Mesenchymal stem cell (in vitro differentiated cells and primary cell): ENCODE measurements around the gene NCAPD3.

Experiments
- DNase-seq: peaks from one replicate; pipeline ENCODE4 v3.0.0-alpha.2; 2013
- H2AFZ ChIP-seq: one replicate; pipeline ENCODE4 v1.6.1; 2013; ENCODE audit warnings: low read depth, mild to moderate bottlenecking, control low read depth, inconsistent platforms, low read length, moderate library complexity
- H2AK5ac ChIP-seq: 2 replicates; pipeline ENCODE4 v1.6.1; 2013; ENCODE audit warnings: low read length, moderate library complexity, mild to moderate bottlenecking, inconsistent platforms; ENCODE audit not compliant: severe bottlenecking
- H2BK120ac ChIP-seq: one replicate; pipeline ENCODE4 v1.6.1; 2013; ENCODE audit warnings: low read depth, mild to moderate bottlenecking, inconsistent platforms, low read length, moderate library complexity
- H2BK12ac ChIP-seq, 2 experiments: one replicate each; pipeline ENCODE4 v1.6.1; 2013; ENCODE audit warnings: inconsistent platforms in 2 of 2, low read length in 2 of 2, mild to moderate bottlenecking in 2 of 2, moderate library complexity in 2 of 2, control low read depth in 1 of 2
- H2BK15ac ChIP-seq: one replicate; pipeline ENCODE4 v1.6.1; 2013; ENCODE audit warnings: mild to moderate bottlenecking, low read depth, inconsistent platforms; ENCODE audit not compliant: poor library complexity, severe bottlenecking
- H2BK5ac ChIP-seq: 2 replicates; pipeline ENCODE4 v1.6.1; 2013; ENCODE audit warnings: low read depth, mild to moderate bottlenecking, low read length, control low read depth, inconsistent platforms; ENCODE audit not compliant: poor library complexity, severe bottlenecking
- H3K14ac ChIP-seq, 2 experiments: one replicate each; pipeline ENCODE4 v1.6.1; 2013; ENCODE audit warnings: inconsistent platforms in 2 of 2, low read length in 2 of 2, control low read depth in 1 of 2, mild to moderate bottlenecking in 1 of 2, moderate library complexity in 1 of 2
- H3K18ac ChIP-seq, 2 experiments: one replicate each; pipeline ENCODE4 v1.6.1; 2013; ENCODE audit warnings: inconsistent platforms in 2 of 2, low read length in 2 of 2, control low read depth in 1 of 2, low read depth in 1 of 2, mild to moderate bottlenecking in 1 of 2
- H3K23ac ChIP-seq, 2 experiments: one replicate each; pipeline ENCODE4 v1.6.1; 2013; ENCODE audit warnings: inconsistent platforms in 2 of 2, low read length in 2 of 2, mild to moderate bottlenecking in 2 of 2, moderate library complexity in 2 of 2, control low read depth in 1 of 2
- H3K27ac ChIP-seq: 2 replicates; pipeline ENCODE4 v1.5.1; 2013; ENCODE audit warnings: mild to moderate bottlenecking, moderate library complexity, low read length, control low read depth, inconsistent platforms; ENCODE audit not compliant: poor library complexity, severe bottlenecking
- H3K27me3 ChIP-seq, 2 experiments: 2 replicates each; pipeline versions ENCODE4 v1.6.1 to v1.7.0; 2013; ENCODE audit warnings: low read length in 2 of 2, mild to moderate bottlenecking in 2 of 2, moderate library complexity in 2 of 2, control low read depth in 1 of 2, inconsistent platforms in 1 of 2; ENCODE audit not compliant: control insufficient read depth in 1 of 2, insufficient read depth in 1 of 2
- H3K36me3 ChIP-seq, 2 experiments: 2 replicates each; pipeline versions ENCODE4 v1.6.1 to v1.7.0; 2013; ENCODE audit warnings: low read length in 2 of 2, control low read depth in 1 of 2, inconsistent platforms in 1 of 2, low read depth in 1 of 2, mild to moderate bottlenecking in 1 of 2; ENCODE audit not compliant: insufficient read depth in 2 of 2, control insufficient read depth in 1 of 2
- H3K4ac ChIP-seq, 2 experiments: one replicate each; pipeline ENCODE4 v1.6.1; 2013; ENCODE audit warnings: inconsistent platforms in 2 of 2, low read length in 2 of 2, mild to moderate bottlenecking in 2 of 2, moderate library complexity in 2 of 2, control low read depth in 1 of 2, low read depth in 1 of 2
- H3K4me1 ChIP-seq: 2 replicates; pipeline ENCODE4 v1.6.1; 2013; ENCODE audit warnings: low read depth, low read length, control low read depth; ENCODE audit not compliant: control insufficient read depth, insufficient read depth
- H3K4me2 ChIP-seq: 2 replicates; pipeline ENCODE4 v1.6.1; 2013; ENCODE audit warnings: low read length, mild to moderate bottlenecking, inconsistent platforms; ENCODE audit not compliant: poor library complexity, severe bottlenecking
- H3K4me3 ChIP-seq, 2 experiments: 2 replicates each; pipeline versions ENCODE4 v1.5.1 to v1.7.0; 2013; ENCODE audit warnings: low read length in 2 of 2, mild to moderate bottlenecking in 2 of 2, control low read depth in 1 of 2, low read depth in 1 of 2; ENCODE audit not compliant: insufficient read depth in 1 of 2
- H3K79me1 ChIP-seq: replicated peaks from 2 replicates; pipeline ENCODE4 v1.6.1; 2013; ENCODE audit warnings: mild to moderate bottlenecking, control low read depth, low read length, inconsistent platforms; ENCODE audit not compliant: poor library complexity, severe bottlenecking
- H3K9ac ChIP-seq: 2 replicates; pipeline ENCODE4 v1.7.0; 2013; ENCODE audit warnings: mild to moderate bottlenecking, low read length, moderate library complexity
- H3K9me3 ChIP-seq: 2 replicates; pipeline ENCODE4 v1.7.0; 2013; ENCODE audit warnings: mild to moderate bottlenecking, low read length; ENCODE audit not compliant: control insufficient read depth
- H4K8ac ChIP-seq: one replicate; pipeline ENCODE4 v1.6.1; 2013; ENCODE audit warnings: inconsistent platforms, mild to moderate bottlenecking, low read length, moderate library complexity
- H4K91ac ChIP-seq: one replicate; pipeline ENCODE4 v1.6.1; 2013; ENCODE audit warnings: mild to moderate bottlenecking, low read length, inconsistent platforms
- WGBS: methylation state at CpG from one replicate; pipeline ENCODE4 v1.1.7; 2013; ENCODE audit warnings: mixed read lengths; 5-methylcytosine and 5-hydroxymethylcytosine counted together

NCAPD3 gene

DNA sequence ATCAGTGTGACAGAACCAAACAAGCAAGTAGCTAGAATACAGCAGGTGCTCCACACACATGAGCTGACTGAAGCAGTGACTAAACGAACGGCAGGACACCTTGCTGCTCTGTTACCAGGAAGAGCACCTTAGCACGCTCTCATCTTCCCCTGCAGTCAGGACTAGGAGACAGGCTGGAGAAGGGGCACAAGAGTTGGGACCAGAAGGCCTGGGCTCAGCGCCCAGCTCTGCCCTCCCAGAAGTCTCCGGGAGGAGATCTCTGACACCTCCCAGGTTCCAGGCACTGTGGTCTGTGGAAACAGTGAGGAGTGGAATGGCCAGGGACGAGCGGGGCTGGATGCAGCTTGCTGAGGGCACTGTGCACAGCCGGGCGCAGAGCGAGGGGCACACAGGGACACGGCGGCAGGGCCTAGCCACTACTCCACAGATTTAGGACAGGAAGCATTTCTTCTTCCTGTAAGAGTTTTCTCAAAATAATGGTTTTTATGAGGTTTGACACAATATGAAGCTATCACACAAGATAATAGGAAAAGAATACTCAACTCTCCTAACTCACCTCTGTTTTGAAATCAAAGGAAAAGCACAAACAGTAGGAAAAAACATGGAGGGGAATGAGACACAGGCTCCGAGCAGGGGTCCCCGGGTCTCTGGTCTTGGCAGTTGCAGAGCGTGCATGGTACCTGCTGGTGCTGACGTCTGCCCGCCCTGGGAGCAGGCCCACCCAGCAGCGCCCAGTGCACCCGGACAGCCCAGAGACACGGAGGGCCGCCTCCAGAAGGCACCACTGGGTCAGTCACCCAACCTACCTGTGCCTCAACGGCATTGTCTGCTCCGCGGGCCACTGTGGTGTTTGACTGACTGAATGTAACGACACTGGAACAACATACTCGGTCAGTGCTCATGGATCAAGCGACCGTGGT, 67.6 kb downstream of the NCAPD3 start:
- Histone ChIP-seq H3K27ac (no peak overlapping the region), H3K36me3 (peaks cover 58 to 93% of the 10 kb centered on the region in 2 experiments), H2AK5ac (no peak overlapping the region), H3K4me2 (no peak overlapping the region), H3K79me1 (peaks cover 2% of the 10 kb centered on the region), H3K9ac (no peak overlapping the region), H2BK120ac (no peak overlapping the region), H3K27me3 (no peaks in the 10 kb centered on the region), H3K4me1 (no peaks in the 10 kb centered on the region), H4K91ac (no peak overlapping the region), H2BK15ac (no peak overlapping the region), H2BK5ac (no peak overlapping the region), H2AFZ (no peak overlapping the region), H3K14ac (no peak overlapping the region), H3K18ac (no peak overlapping the region), H3K4me3 (no peak overlapping the region), H3K23ac (no peak overlapping the region), H3K9me3 (no peaks in the 10 kb centered on the region), H2BK12ac (no peak overlapping the region), H3K4ac (no peak overlapping the region), H4K8ac (no peak overlapping the region)
- 94% methylated on average over 25 of the region's 28 CpGs for WGBS
- DNase-seq = no peak

DNA sequence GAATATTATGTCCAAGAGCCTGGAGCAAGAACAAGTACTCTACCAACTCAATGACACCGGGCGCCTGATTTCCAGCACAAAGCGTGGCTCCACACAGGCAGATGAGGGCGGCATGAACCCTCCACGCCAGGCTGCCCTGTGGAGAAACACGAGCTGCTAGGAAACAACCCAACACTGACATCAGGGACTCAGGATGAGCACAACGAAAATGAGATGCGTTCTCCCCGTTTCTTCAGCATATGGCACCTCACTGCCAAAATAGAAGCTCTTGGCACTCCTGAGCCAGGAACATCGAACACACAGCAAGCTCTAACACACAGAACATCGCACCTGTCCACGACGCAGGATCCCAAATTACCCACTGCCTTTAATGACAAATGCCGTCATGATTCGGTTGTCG, 68.3 kb downstream of the NCAPD3 start:
- no peak overlapping the region for H2BK12ac ChIP-seq
- H3K79me1 ChIP-seq = peaks cover 2% of the 10 kb centered on the region
- no peak overlapping the region for H3K4me2 ChIP-seq
- H3K4ac ChIP-seq = no peak overlapping the region
- H3K23ac ChIP-seq = no peak overlapping the region
- DNase-seq = no peak
- H2BK5ac ChIP-seq = no peak overlapping the region
- no peak overlapping the region for H3K18ac ChIP-seq
- no peak overlapping the region for H2AK5ac ChIP-seq
- peaks cover 63 to 93% of the 10 kb centered on the region in 2 experiments for H3K36me3 ChIP-seq
- H2AFZ ChIP-seq = no peak overlapping the region
- no peaks in the 10 kb centered on the region for H3K9me3 ChIP-seq
- no peaks in the 10 kb centered on the region for H3K4me1 ChIP-seq
- H2BK120ac ChIP-seq = no peak overlapping the region
- no peak overlapping the region for H3K14ac ChIP-seq
- H3K9ac ChIP-seq = no peak overlapping the region
- H3K4me3 ChIP-seq = no peak overlapping the region
- no peak overlapping the region for H4K8ac ChIP-seq
- H2BK15ac ChIP-seq = no peak overlapping the region
- no peaks in the 10 kb centered on the region for H3K27me3 ChIP-seq
- H4K91ac ChIP-seq = no peak overlapping the region
- no peak overlapping the region for H3K27ac ChIP-seq
- 87% methylated on average over 16 of the region's 16 CpGs for WGBS

DNA sequence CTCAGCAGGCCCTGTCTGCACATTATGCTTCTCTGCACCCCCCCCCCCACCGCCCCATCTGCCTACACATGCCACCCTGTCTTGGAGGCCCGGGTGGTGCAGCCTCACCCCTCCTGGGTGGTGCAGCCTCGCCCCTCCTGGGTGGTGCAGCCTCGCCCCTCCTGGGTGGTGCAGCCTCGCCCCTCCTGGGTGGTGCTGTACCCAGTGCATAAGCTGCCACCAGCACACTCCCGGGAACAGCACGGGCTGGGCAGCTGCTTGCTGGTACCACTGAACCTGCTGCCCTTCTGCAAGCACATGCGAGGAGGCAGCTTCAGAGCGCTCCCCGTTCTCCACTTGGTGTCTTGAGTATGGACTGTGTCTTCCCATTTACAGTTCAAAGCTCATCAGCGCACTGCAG, 69.3 kb downstream of the NCAPD3 start:
- Histone ChIP-seq H3K23ac (no peak overlapping the region), H3K4ac (no peak overlapping the region), H3K4me1 (peaks cover 2% of the 10 kb centered on the region), H3K9me3 (no peaks in the 10 kb centered on the region), H3K4me2 (no peak overlapping the region), H2BK120ac (no peak overlapping the region), H2BK5ac (no peak overlapping the region), H4K8ac (no peak overlapping the region), H2BK12ac (no peak overlapping the region), H3K27me3 (no peaks in the 10 kb centered on the region), H3K27ac (no peak overlapping the region), H3K4me3 (no peak overlapping the region), H2BK15ac (no peak overlapping the region), H3K9ac (no peak overlapping the region), H3K14ac (no peak overlapping the region), H2AFZ (no peak overlapping the region), H3K79me1 (peaks cover 2% of the 10 kb centered on the region), H3K18ac (no peak overlapping the region), H4K91ac (no peak overlapping the region), H2AK5ac (no peak overlapping the region), H3K36me3 (peaks cover 62 to 93% of the 10 kb centered on the region in 2 experiments)
- no peak for DNase-seq
- WGBS = 88% methylated on average over 11 of the region's 11 CpGs

- Histone ChIP-seq H4K8ac (no peak overlapping the region), H2BK120ac (no peak overlapping the region), H3K9me3 (no peaks in the 10 kb centered on the region), H3K36me3 (peaks cover 71 to 93% of the 10 kb centered on the region in 2 experiments), H3K79me1 (peaks cover 2% of the 10 kb centered on the region), H3K4ac (no peak overlapping the region), H3K18ac (no peak overlapping the region), H3K4me3 (no peak overlapping the region), H3K27ac (no peak overlapping the region), H3K4me1 (peaks cover 2% of the 10 kb centered on the region), H3K14ac (no peak overlapping the region), H3K4me2 (no peak overlapping the region), H3K27me3 (no peaks in the 10 kb centered on the region), H4K91ac (no peak overlapping the region), H2BK15ac (no peak overlapping the region), H3K9ac (no peak overlapping the region), H2BK12ac (no peak overlapping the region), H3K23ac (no peak overlapping the region), H2AK5ac (no peak overlapping the region), H2AFZ (no peak overlapping the region), H2BK5ac (no peak overlapping the region)
- no peak for DNase-seq
- 96% methylated on average over 30 of the region's 30 CpGs for WGBS
These were observed 70.4 kb downstream of the NCAPD3 start for GRCh38 chr11:134153147-134153905.
